Hepatocyte (in vitro differentiated cells): ENCODE measurements around the gene UBR1.

Source experiments
- CTCF ChIP-seq: fragments of 200-600 bp; sonication (generic); IDR thresholded peaks from 2 replicates; pipeline ENCODE4 v1.5.1; 2016; ENCODE audit warnings: antibody characterized with exemption, mild to moderate bottlenecking; ENCODE audit not compliant: poor library complexity
- EZH2 ChIP-seq: fragments of 200-600 bp; sonication (generic); IDR thresholded peaks from 2 replicates; pipeline ENCODE4 v1.6.1; 2016; ENCODE audit warnings: antibody characterized with exemption, mild to moderate bottlenecking, borderline replicate concordance

- no peak for TF ChIP-seq CTCF
- TF ChIP-seq EZH2: no peak
Measured at GRCh38 chr15:43099105-43099845, 6.6 kb downstream of the UBR1 start.
